ENCODE data around the gene ZDHHC13.

ZDHHC13 gene

DNA sequence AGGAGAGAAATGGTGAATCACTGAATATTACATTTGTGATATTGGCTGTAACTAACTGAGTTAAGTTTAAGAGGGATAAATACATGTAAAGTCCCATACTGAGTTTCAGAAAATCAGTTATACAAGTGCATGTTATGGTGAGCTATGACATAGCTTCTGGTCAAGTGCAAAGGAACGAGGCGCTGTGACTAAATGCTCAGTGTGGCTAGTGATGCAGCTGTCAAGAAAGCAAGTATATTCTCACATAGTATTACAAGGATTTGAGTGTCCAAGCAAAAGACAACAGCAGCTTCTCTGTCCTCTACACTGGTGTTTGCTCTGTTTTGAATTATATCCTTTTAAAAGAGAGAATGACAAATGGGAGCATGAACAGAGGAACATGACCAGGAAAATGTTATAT, 44.7 kb downstream of the ZDHHC13 start:
- Mint-ChIP-seq H3K27me3 (no peaks in the 10 kb centered on the region), H3K36me3 (ENCODE audit: insufficient read depth) (peaks cover 44% of the 10 kb centered on the region)

DNA sequence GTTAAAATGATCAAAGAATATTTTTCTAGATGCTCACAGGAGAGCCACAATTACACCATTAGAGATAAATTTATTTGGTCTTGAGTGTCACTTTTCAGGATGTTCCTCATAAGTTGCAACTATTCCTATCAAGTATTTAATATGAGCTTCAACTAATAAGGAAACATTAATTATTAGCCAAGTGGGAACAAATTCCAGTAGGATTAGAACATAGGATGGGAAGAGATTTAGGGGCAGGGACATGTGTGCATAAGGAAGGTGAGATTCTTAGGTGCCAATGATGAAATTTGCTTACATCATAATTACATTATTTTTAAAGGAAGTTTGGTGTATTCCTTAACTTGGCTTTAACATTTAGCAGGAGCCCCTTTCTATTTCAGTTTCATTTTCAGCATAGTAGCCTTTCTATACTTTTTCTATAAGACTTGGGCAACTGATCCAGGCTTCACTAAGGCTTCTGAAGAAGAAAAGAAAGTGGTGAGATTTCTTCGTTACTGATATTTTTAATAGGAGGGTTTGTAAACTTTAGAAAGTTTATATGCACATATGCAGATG, 46.1 kb downstream of the ZDHHC13 start:
- Mint-ChIP-seq H3K27me3 (no peaks in the 10 kb centered on the region), H3K36me3 (ENCODE audit: insufficient read depth) (peaks cover 48% of the 10 kb centered on the region), H3K4me1 (peaks cover 10% of the 10 kb centered on the region), H3K27ac (ENCODE audit: low read depth) (no peak overlapping the region), H3K4me3 (no peak overlapping the region), H3K9me3 (no peaks in the 10 kb centered on the region)
- no peak for DNase-seq (ENCODE audit: low spot score in 2 of 2)
- no peak for ATAC-seq (replicated peaks; ENCODE audit: extremely low read depth, poor library complexity, severe bottlenecking)

More for the DNA sequence above, 44.7 kb downstream of the ZDHHC13 start:
- H3K27ac Mint-ChIP-seq (ENCODE audit: low read depth), result no peak overlapping the region
- peaks cover 10% of the 10 kb centered on the region for H3K4me1 Mint-ChIP-seq
- DNase-seq (ENCODE audit: low spot score in 2 of 2) (no peak), ATAC-seq (replicated peaks; ENCODE audit: extremely low read depth, poor library complexity, severe bottlenecking) (no peak)
- no peaks in the 10 kb centered on the region for H3K9me3 Mint-ChIP-seq
- no peak overlapping the region for H3K4me3 Mint-ChIP-seq

DNA sequence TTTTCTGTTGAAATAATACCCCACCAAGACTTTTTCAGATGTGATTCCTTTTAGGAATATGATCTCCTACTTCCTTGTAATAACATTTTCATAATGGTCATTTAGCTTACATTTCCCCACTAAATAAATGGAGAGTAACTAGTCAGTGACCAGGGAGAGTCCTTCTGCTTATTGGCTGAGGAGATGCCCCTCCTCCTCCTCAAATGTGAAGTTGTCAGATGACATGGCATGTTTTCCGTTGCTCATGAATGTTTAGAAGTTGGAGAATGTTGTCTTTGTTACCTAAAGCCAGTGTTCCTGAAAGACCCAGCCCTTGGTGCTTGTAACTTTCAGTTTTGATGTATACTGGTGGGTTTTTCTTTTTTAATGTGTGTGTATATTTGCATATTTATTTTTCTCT, 46.6 kb downstream of the ZDHHC13 start:
- Mint-ChIP-seq H3K4me1 (peaks cover 10% of the 10 kb centered on the region), H3K27me3 (no peaks in the 10 kb centered on the region), H3K27ac (ENCODE audit: low read depth) (no peak overlapping the region), H3K9me3 (no peaks in the 10 kb centered on the region), H3K36me3 (ENCODE audit: insufficient read depth) (peaks cover 54% of the 10 kb centered on the region), H3K4me3 (no peak overlapping the region)
- DNase-seq (ENCODE audit: low spot score in 2 of 2), result no peak
- ATAC-seq (replicated peaks; ENCODE audit: extremely low read depth, poor library complexity, severe bottlenecking), result no peak

DNA sequence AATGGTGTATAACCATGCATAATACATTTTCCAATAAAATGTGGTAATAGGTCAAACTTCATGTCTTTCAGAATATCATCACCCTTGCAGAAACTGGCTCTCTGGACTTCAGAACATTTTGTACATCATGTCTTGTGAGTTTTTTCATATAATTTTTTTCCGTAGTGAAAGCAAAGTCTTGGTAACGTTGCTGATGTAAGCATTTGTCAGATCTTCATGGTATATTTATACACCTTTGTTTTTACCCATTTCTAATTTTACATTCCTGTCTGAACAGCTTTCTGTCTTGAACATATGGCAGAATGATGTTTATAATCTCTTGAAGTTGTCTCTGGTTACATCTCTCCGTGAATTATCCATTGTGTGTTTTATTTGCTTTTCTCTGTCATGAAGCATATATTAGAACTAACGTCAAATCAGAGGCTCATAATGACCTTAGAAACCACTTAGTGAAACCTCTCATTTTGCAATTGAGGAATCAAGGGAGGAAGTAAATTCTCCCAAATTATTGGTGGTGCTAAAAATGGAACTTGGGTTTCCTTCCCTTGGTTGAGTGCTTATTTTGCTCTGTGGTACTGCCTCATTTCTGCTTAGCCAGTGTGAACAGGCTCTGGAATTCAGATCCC, 47.4 kb downstream of the ZDHHC13 start:
- DNase-seq (ENCODE audit: low spot score in 2 of 2), result no peak
- Mint-ChIP-seq H3K27ac (ENCODE audit: low read depth) (no peak overlapping the region), H3K27me3 (no peaks in the 10 kb centered on the region), H3K36me3 (ENCODE audit: insufficient read depth) (peaks cover 50% of the 10 kb centered on the region), H3K4me1 (peaks cover 10% of the 10 kb centered on the region), H3K4me3 (no peak overlapping the region), H3K9me3 (no peaks in the 10 kb centered on the region)
- ATAC-seq (replicated peaks; ENCODE audit: extremely low read depth, poor library complexity, severe bottlenecking), result no peak

DNA sequence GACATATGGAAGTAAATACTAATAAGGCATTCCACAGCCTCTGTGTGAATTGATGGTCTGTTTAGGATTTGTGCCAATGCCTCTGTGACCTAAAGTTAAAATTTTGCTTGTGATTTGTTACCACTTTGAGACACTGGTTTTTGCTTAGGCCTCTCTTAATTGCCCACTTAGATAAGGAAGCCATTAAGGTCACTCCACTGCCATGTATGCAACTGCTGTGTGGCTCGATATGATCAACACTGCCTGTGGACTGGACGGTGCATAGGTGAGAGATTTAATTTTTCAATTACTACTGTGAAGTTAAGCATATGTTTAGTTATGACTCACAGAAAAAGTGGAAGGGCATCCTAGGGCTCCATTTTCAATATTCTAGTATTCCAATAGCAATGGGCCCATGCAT, 47.9 kb downstream of the ZDHHC13 start:
- ATAC-seq (replicated peaks; ENCODE audit: extremely low read depth, poor library complexity, severe bottlenecking) (no peak), DNase-seq (ENCODE audit: low spot score in 2 of 2) (no peak)
- Mint-ChIP-seq H3K36me3 (ENCODE audit: insufficient read depth) (peaks cover 47% of the 10 kb centered on the region), H3K4me1 (peaks cover 10% of the 10 kb centered on the region), H3K27me3 (no peaks in the 10 kb centered on the region), H3K4me3 (no peak overlapping the region), H3K9me3 (no peaks in the 10 kb centered on the region), H3K27ac (ENCODE audit: low read depth) (no peak overlapping the region)

DNA sequence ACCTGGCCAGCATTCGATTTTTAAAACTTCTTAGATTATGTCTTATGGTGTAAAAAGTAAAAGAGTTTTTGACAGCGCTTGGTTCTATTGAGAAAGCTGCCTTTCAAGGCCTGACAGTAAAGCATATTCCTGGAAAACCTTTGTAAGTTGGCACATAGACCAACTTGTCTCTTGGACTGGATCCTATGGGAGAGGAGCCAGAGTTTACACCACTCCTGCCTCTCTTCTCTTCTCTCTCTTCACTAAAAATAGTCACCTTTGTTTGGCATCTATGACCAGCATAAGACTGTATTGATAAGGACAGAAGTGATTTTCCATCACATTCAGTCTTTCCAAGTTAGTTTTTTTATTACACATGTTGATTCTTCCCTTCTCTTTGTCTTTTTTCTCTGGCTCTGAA, 51.1 kb downstream of the ZDHHC13 start:
- Mint-ChIP-seq H3K9me3 (no peaks in the 10 kb centered on the region), H3K4me1 (peaks cover under 1% of the 10 kb centered on the region), H3K27ac (ENCODE audit: low read depth) (no peak overlapping the region), H3K4me3 (no peak overlapping the region), H3K36me3 (ENCODE audit: insufficient read depth) (peaks cover 41% of the 10 kb centered on the region), H3K27me3 (no peaks in the 10 kb centered on the region)
- DNase-seq (ENCODE audit: low spot score in 2 of 2) (no peak), ATAC-seq (replicated peaks; ENCODE audit: extremely low read depth, poor library complexity, severe bottlenecking) (no peak)

DNA sequence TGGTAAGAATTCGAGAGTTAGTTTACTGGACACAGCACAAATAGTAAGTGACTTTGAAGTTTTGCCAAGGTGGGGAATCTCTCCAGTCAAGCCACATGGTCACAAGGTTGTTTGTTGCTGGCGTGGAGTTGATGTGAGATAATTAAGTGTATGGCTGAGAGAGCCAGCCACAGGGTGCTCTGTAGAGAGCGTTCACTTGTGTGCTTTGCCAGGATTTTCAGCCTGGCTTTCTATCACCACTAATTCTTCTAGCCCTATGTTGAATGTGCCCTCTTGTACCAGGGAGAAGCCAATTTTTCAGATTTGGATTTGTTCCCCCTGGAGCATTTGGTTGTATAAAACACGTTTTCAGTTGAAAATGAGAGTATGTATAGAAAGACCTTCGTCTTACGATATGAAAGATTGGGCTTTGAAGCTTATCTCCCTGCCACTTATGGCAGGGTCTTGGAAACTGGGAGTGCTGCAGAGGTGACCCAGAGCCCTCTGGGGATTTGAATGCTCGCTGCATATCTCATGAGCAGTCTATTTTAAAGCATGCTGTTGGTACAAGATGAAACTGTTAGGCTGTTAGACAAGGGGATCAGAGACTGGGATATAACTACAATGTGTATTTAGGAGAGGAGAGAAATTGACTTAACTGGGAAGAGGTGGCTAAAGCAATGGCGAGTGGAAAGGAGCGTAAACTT, 56.2 kb downstream of the ZDHHC13 start:
- no peak for ATAC-seq (replicated peaks; ENCODE audit: extremely low read depth, poor library complexity, severe bottlenecking)
- H3K27ac Mint-ChIP-seq (ENCODE audit: low read depth), result no peak overlapping the region

DNA sequence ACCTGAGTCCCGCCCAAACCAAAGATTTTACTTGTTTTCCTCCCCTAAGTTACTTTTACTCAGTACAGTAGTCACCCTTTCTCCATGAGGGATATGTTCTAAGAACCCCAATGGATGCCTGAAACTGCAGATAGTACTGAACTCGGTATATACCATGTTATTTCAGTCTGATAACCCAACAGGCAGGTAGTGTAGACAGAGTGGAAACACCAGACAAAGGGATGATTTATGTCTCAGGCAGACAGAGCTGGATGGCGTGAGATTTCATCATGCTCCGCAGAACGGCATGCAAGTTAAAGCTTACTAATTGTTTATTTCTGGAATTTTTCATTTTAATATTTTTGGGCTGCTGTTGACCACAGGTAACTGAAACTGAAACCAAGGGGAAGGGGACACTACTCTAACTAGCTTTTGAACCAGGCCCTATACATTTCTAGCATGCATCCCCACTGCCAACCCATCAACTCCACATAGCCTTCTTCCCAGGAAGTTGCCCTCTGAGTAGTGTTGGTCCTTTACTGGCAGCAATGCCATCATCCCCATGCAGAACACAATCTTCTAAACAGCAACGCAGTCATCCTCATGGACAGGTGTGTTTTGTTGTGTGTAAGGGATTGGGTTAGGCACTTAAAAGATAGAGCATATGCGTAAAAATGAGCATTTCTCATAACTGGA, 57.1 kb downstream of the ZDHHC13 start:
- H3K9me3 Mint-ChIP-seq, result no peaks in the 10 kb centered on the region
- H3K4me1 Mint-ChIP-seq, result no peaks in the 10 kb centered on the region
- no peak for ATAC-seq (replicated peaks; ENCODE audit: extremely low read depth, poor library complexity, severe bottlenecking)
- peaks cover 26% of the 10 kb centered on the region for H3K36me3 Mint-ChIP-seq (ENCODE audit: insufficient read depth)
- H3K27me3 Mint-ChIP-seq, result no peaks in the 10 kb centered on the region
- no peak for DNase-seq (ENCODE audit: low spot score in 2 of 2)
- no peak overlapping the region for H3K27ac Mint-ChIP-seq (ENCODE audit: low read depth)
- no peak overlapping the region for H3K4me3 Mint-ChIP-seq

More for the DNA sequence above, 56.2 kb downstream of the ZDHHC13 start:
- H3K27me3 Mint-ChIP-seq, result no peaks in the 10 kb centered on the region
- H3K9me3 Mint-ChIP-seq, result no peaks in the 10 kb centered on the region
- H3K4me3 Mint-ChIP-seq, result no peak overlapping the region
- no peaks in the 10 kb centered on the region for H3K4me1 Mint-ChIP-seq
- no peak for DNase-seq (ENCODE audit: low spot score in 2 of 2)
- H3K36me3 Mint-ChIP-seq (ENCODE audit: insufficient read depth), result peaks cover 33% of the 10 kb centered on the region

DNA sequence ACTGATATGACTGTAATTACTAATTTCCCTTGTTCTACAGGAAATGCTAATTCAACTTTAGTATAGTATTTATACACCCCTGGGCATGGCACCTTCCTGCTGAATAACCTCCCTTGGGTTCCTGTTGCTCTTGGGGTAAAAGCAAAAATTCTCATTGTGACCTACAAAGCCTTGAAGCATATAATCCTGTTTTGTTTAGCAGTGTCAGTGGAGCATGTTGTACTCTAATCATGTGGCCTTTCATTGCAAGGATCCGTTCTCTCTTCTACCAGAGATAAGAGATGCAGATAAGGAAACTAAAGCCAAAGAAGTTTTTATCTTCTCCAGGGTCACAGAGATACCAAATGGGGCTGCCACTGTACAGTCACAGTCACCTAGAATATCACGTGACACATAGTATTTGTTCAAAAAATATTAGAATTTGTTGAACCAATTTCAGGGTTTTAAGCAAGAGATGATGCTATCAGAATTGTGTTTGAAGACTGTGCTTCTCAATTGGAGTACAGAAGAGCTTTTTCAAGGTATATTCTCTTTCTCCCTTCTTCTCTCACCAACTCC, 59.7 kb downstream of the ZDHHC13 start:
- Mint-ChIP-seq H3K27me3 (no peaks in the 10 kb centered on the region), H3K9me3 (no peaks in the 10 kb centered on the region), H3K4me1 (no peaks in the 10 kb centered on the region), H3K27ac (ENCODE audit: low read depth) (no peak overlapping the region), H3K36me3 (ENCODE audit: insufficient read depth) (peaks cover 24% of the 10 kb centered on the region), H3K4me3 (no peak overlapping the region)
- ATAC-seq (replicated peaks; ENCODE audit: extremely low read depth, poor library complexity, severe bottlenecking) (no peak), DNase-seq (ENCODE audit: low spot score in 2 of 2) (no peak)

DNA sequence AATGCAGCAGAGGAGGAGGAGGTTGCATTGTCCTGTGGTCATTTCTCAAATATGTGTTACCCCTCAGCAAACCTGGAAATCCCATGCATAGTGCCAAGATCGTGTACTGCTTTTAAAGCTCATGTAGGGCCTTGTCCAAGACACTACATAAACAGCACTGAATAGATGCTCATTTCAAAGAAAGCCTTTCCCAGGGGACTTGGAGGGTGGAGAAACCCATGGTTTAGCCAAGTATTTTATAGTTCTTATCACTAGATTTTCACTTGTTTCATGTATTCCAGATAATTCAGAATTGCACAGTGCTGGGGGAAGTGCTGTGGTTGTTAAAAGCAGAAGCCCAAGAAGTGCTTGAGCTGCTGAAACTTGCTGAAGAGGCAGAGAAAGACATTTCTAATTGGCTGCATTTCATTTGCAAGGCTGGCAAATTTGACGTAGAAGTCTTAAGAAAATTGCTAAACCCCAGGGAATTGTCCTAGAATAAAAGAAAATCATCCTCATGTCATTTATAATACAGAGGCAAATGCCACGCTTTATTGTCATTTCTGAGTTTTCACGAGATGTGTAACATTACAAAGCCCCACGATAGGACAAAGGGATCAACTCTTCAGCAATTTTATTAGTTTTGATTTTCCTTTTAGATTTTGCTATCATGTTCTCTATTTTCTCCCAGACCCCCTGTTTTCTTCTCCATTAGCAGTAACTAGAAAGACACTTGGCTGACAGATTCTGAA, 64.7 kb downstream of the ZDHHC13 start:
- no peak for ATAC-seq (replicated peaks; ENCODE audit: extremely low read depth, poor library complexity, severe bottlenecking)
- Mint-ChIP-seq H3K9me3 (no peaks in the 10 kb centered on the region), H3K27ac (ENCODE audit: low read depth) (no peak overlapping the region), H3K4me3 (no peak overlapping the region), H3K27me3 (no peaks in the 10 kb centered on the region), H3K4me1 (no peaks in the 10 kb centered on the region), H3K36me3 (ENCODE audit: insufficient read depth) (peaks cover 3% of the 10 kb centered on the region)
- no peak for DNase-seq (ENCODE audit: low spot score in 2 of 2)

DNA sequence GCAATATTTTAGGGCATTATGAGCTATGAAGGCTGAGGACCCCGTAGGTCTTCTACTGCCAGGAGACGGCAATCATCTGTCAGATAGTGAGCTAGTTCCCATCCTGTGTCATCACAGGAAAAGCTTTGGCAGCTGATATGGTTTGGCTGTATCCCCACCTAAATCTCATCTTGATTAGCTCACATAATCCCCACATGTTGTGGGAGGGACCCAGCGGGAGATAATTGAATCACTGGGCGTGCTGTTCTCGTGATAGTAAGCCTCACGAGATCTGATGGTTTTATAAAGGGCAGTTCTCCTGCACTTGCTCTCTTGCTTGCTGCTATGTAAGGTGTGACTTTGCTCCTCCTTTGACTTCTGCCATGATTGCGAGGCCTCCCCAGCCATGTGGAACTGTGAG, 66.7 kb downstream of the ZDHHC13 start:
- Mint-ChIP-seq H3K4me1 (no peaks in the 10 kb centered on the region), H3K9me3 (no peaks in the 10 kb centered on the region), H3K36me3 (ENCODE audit: insufficient read depth) (peaks cover 1% of the 10 kb centered on the region), H3K4me3 (no peak overlapping the region), H3K27ac (ENCODE audit: low read depth) (no peak overlapping the region), H3K27me3 (no peaks in the 10 kb centered on the region)
- ATAC-seq (replicated peaks; ENCODE audit: extremely low read depth, poor library complexity, severe bottlenecking) (no peak), DNase-seq (ENCODE audit: low spot score in 2 of 2) (no peak)

DNA sequence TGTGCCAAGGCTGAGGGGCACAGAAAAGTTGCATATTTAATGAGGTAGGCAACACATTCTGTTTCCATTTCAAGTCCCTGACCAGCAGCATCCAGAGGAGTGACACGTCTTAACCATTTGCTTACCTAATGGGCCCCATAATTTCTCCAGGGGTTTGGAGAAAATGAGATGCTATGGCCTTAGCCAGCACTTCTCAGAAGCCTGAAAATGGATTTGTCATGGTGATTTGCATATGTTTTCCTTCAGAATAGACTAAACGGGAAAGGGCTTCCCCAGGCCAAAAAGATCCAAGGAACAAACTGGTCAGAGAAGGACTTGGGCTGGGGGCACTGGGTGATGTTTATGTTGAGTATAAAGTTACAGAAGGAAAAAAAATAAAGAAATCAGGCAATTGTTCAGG, 68.1 kb downstream of the ZDHHC13 start:
- no peaks in the 10 kb centered on the region for H3K4me1 Mint-ChIP-seq
- no peak overlapping the region for H3K27ac Mint-ChIP-seq (ENCODE audit: low read depth)
- H3K36me3 Mint-ChIP-seq (ENCODE audit: insufficient read depth), result peaks cover 1% of the 10 kb centered on the region
- no peaks in the 10 kb centered on the region for H3K27me3 Mint-ChIP-seq
- no peaks in the 10 kb centered on the region for H3K9me3 Mint-ChIP-seq
- ATAC-seq (replicated peaks; ENCODE audit: extremely low read depth, poor library complexity, severe bottlenecking) (no peak), DNase-seq (ENCODE audit: low spot score in 2 of 2) (no peak)
- no peak overlapping the region for H3K4me3 Mint-ChIP-seq

Measured in central memory CD8-positive, alpha-beta T cell (primary cell).